H1 (cell line): ENCODE results near the gene MACF1. TPM values are rescaled to one million over a fixed set of nuclear protein-coding genes. Genes with fewer than 3 reads are reported as not detected.

Experiments
- CTCF ChIA-PET: fragments of 300-600 bp; sonication (Branson Sonifier 250); formaldehyde crosslinking; loops from one replicate; lab custom pipeline; 2021; ENCODE audit not compliant: partially characterized antibody; lab: Charles Lee
- POLR2A ChIA-PET: fragments of 300-600 bp; sonication (Branson Sonifier 250); formaldehyde crosslinking; loops from one replicate; lab custom pipeline; 2021; ENCODE audit warnings: inconsistent platforms; ENCODE audit not compliant: partially characterized antibody; lab: Charles Lee
- DNase-seq, 2 experiments: peaks; one replicate each; pipeline versions ENCODE4 v3.0.0 to v3.0.0-alpha.2; 2010 to 2022; ENCODE audit warnings: low spot score in 2 of 2, low read depth in 1 of 2, mixed read lengths in 1 of 2
- FAIRE-seq: peaks from 2 replicates; lab custom pipeline; 2011; peaks lifted over from hg19 to GRCh38; lab: Jason Lieb, UNC
- H2AFZ ChIP-seq: 2 replicates; pipeline ENCODE4 v1.8.1; 2012; ENCODE audit warnings: low read length, inconsistent platforms
- H2AK5ac ChIP-seq: 2 replicates; pipeline ENCODE4 v1.6.1; 2013; ENCODE audit warnings: low read depth, low read length
- H2BK120ac ChIP-seq: replicated peaks from 2 replicates; pipeline ENCODE3; 2013; ENCODE audit warnings: low read depth, low read length, inconsistent platforms
- H2BK12ac ChIP-seq: 2 replicates; pipeline ENCODE4 v1.6.1; 2013; ENCODE audit warnings: low read depth, low read length
- H2BK15ac ChIP-seq: 2 replicates; pipeline ENCODE4 v1.6.1; 2013; ENCODE audit warnings: low read length
- H2BK20ac ChIP-seq: 2 replicates; pipeline ENCODE4 v1.6.1; 2013; ENCODE audit warnings: low read length
- H2BK5ac ChIP-seq: 2 replicates; pipeline ENCODE4 v1.6.1; 2013; ENCODE audit warnings: low read depth, low read length
- H3K14ac ChIP-seq: 2 replicates; pipeline ENCODE4 v1.6.1; 2013; ENCODE audit warnings: inconsistent platforms; ENCODE audit not compliant: insufficient read length
- H3K18ac ChIP-seq: 2 replicates; pipeline ENCODE4 v1.6.1; 2013; ENCODE audit warnings: low read length; ENCODE audit errors: extremely low read depth
- H3K23ac ChIP-seq: 2 replicates; pipeline ENCODE4 v1.6.1; 2013; ENCODE audit warnings: inconsistent platforms; ENCODE audit not compliant: insufficient read length
- H3K23me2 ChIP-seq: 2 replicates; pipeline ENCODE4 v1.6.1; 2013; ENCODE audit warnings: low read depth, low read length
- H3K27ac ChIP-seq: 2 replicates; pipeline ENCODE4 v1.6.1; 2011; ENCODE audit warnings: low read depth, low read length, inconsistent platforms
- H3K27me3 ChIP-seq, 4 experiments: replicated peaks in 1 of 4; 1 replicate in 1 of 4; 2 replicates in 3 of 4; pipeline versions ENCODE4 v1.6.1 to v1.8.1; 2011 to 2013; ENCODE audit warnings: low read length in 3 of 4, mild to moderate bottlenecking in 3 of 4, inconsistent platforms in 2 of 4, mixed read lengths in 2 of 4, moderate library complexity in 1 of 4; ENCODE audit not compliant: control insufficient read depth in 3 of 4, insufficient read depth in 3 of 4; ENCODE audit errors: extremely low read depth in 1 of 4
- H3K36me3 ChIP-seq, 4 experiments: 2 replicates each; pipeline versions ENCODE4 v1.6.1 to v1.8.1; 2011 to 2013; ENCODE audit warnings: mild to moderate bottlenecking in 4 of 4, low read length in 3 of 4, moderate library complexity in 2 of 4, control low read depth in 1 of 4, inconsistent platforms in 1 of 4; ENCODE audit not compliant: insufficient read depth in 4 of 4, control insufficient read depth in 2 of 4
- H3K4ac ChIP-seq: replicated peaks from 2 replicates; pipeline ENCODE3; 2013; ENCODE audit warnings: low read length, low read depth, mixed read lengths, inconsistent platforms; ENCODE audit not compliant: insufficient read length
- H3K4me1 ChIP-seq, 4 experiments: replicated peaks in 1 of 4; 1 replicate in 1 of 4; 2 replicates in 3 of 4; pipeline versions ENCODE4 v1.6.1 to v1.8.1; 2011 to 2013; ENCODE audit warnings: low read length in 3 of 4, inconsistent platforms in 2 of 4, mixed read lengths in 1 of 4; ENCODE audit not compliant: insufficient read depth in 4 of 4, control insufficient read depth in 3 of 4
- H3K4me2 ChIP-seq, 2 experiments: 2 replicates each; pipeline versions ENCODE4 v1.6.1 to v1.8.1; 2011 to 2013; ENCODE audit warnings: low read depth in 2 of 2, low read length in 2 of 2, control low read depth in 1 of 2, inconsistent platforms in 1 of 2, mild to moderate bottlenecking in 1 of 2; ENCODE audit not compliant: insufficient read depth in 1 of 2
- H3K4me3 ChIP-seq, 4 experiments: fragments of 200-600, 300-600 bp in 1 of 4; sonication (generic), shearing (Covaris generic), sonication (Bioruptor Twin) in 1 of 4; 2 replicates each; pipeline versions ENCODE4 v1.5.1 to v1.8.1; 2011 to 2016; ENCODE audit warnings: low read length in 4 of 4, low read depth in 3 of 4, control low read depth in 2 of 4, inconsistent platforms in 2 of 4, mild to moderate bottlenecking in 2 of 4, mixed read lengths in 1 of 4, moderate library complexity in 1 of 4; ENCODE audit not compliant: insufficient read depth in 2 of 4; ENCODE audit errors: extremely low read depth in 1 of 4
- H3K56ac ChIP-seq: replicated peaks from 2 replicates; pipeline ENCODE3; 2013; ENCODE audit warnings: low read depth, mild to moderate bottlenecking, mixed read lengths, low read length, inconsistent platforms; ENCODE audit not compliant: insufficient read length
- H3K79me1 ChIP-seq: 2 replicates; pipeline ENCODE4 v1.6.1; 2013; ENCODE audit warnings: low read depth, low read length, control low read depth
- H3K79me2 ChIP-seq, 2 experiments: 2 replicates each; pipeline versions ENCODE4 v1.6.1 to v1.8.1; 2012 to 2013; ENCODE audit warnings: low read length in 2 of 2, mild to moderate bottlenecking in 2 of 2, inconsistent platforms in 1 of 2; ENCODE audit not compliant: insufficient read depth in 2 of 2, control insufficient read depth in 1 of 2
- H3K9ac ChIP-seq, 4 experiments: replicated peaks in 1 of 4; 1 replicate in 1 of 4; 2 replicates in 3 of 4; pipeline versions ENCODE4 v1.6.1 to v1.8.1; 2011 to 2013; ENCODE audit warnings: low read depth in 3 of 4, low read length in 3 of 4, control low read depth in 2 of 4, mild to moderate bottlenecking in 2 of 4, moderate library complexity in 2 of 4, inconsistent platforms in 1 of 4; ENCODE audit errors: extremely low read depth in 1 of 4
- H3K9me3 ChIP-seq, 2 experiments: 2 replicates each; pipeline versions ENCODE4 v1.6.1 to v1.8.1; 2012 to 2013; ENCODE audit warnings: mild to moderate bottlenecking in 2 of 2, moderate library complexity in 2 of 2, control low read depth in 1 of 2, inconsistent platforms in 1 of 2, low read depth in 1 of 2, low read length in 1 of 2, mixed read lengths in 1 of 2; ENCODE audit not compliant: insufficient read depth in 2 of 2
- H4K20me1 ChIP-seq, 2 experiments: replicated peaks in 1 of 2; 2 replicates each; pipeline versions ENCODE3 to v1.8.1; 2011 to 2013; ENCODE audit warnings: inconsistent platforms in 2 of 2, low read length in 2 of 2, mild to moderate bottlenecking in 1 of 2; ENCODE audit not compliant: insufficient read depth in 2 of 2, control insufficient read depth in 1 of 2
- H4K5ac ChIP-seq: 2 replicates; pipeline ENCODE4 v1.6.1; 2013; ENCODE audit warnings: low read length, low read depth, mixed read lengths, inconsistent platforms; ENCODE audit not compliant: insufficient read length
- H4K8ac ChIP-seq: 2 replicates; pipeline ENCODE4 v1.8.0; 2013; ENCODE audit warnings: mild to moderate bottlenecking, moderate library complexity, low read length, inconsistent platforms; ENCODE audit not compliant: insufficient read depth; ENCODE audit errors: extremely low read depth
- H4K91ac ChIP-seq: replicated peaks from 2 replicates; pipeline ENCODE3; 2013; ENCODE audit warnings: low read length, mixed read lengths, inconsistent platforms; ENCODE audit not compliant: insufficient read length
- BACH1 ChIP-seq: IDR thresholded peaks from 2 replicates; pipeline ENCODE4 v1.6.1; 2012; ENCODE audit warnings: low read length, improper control_type of control experiment
- BRCA1 ChIP-seq: IDR thresholded peaks from 2 replicates; pipeline ENCODE4 v1.6.1; 2012; ENCODE audit warnings: low read depth, low read length, improper control_type of control experiment
- CBX8 ChIP-seq: fragments of 300-800, 300-1000 bp; sonication (generic); IDR thresholded peaks from 2 replicates; pipeline ENCODE4 v1.7.1; 2016; ENCODE audit warnings: low read depth, low read length, borderline replicate concordance
- CEBPB ChIP-seq: IDR thresholded peaks from 2 replicates; pipeline ENCODE4 v1.6.1; 2012; ENCODE audit warnings: low read depth, low read length
- JUND ChIP-seq: IDR thresholded peaks from 2 replicates; pipeline ENCODE4 v1.6.1; 2011; ENCODE audit warnings: mild to moderate bottlenecking, improper control_type of control experiment, low read length
- KDM4A ChIP-seq: IDR thresholded peaks from one replicate; pipeline ENCODE4 v1.7.1; 2012; ENCODE audit warnings: low read depth, mild to moderate bottlenecking, moderate library complexity, low read length, inconsistent platforms; ENCODE audit not compliant: severe bottlenecking
- POLR2A ChIP-seq, 2 experiments: IDR thresholded peaks; 1 replicate in 1 of 2; 2 replicates in 1 of 2; pipeline ENCODE4 v1.6.1; 2011; ENCODE audit warnings: low read depth in 2 of 2, low read length in 2 of 2, mild to moderate bottlenecking in 2 of 2; ENCODE audit errors: control extremely low read depth in 1 of 2
- POLR2AphosphoS5 ChIP-seq: IDR thresholded peaks from 2 replicates; pipeline ENCODE4 v1.6.1; 2011; ENCODE audit warnings: low read depth, low read length
- SIRT6 ChIP-seq: IDR thresholded peaks from one replicate; pipeline ENCODE4 v1.7.1; 2012; ENCODE audit warnings: low read length, inconsistent platforms
- SP1 ChIP-seq: IDR thresholded peaks from 2 replicates; pipeline ENCODE4 v1.6.1; 2011; ENCODE audit warnings: low read depth, low read length
- SP4 ChIP-seq: IDR thresholded peaks from 2 replicates; pipeline ENCODE4 v1.6.1; 2012; ENCODE audit warnings: low read length, inconsistent platforms
- WGBS, 2 experiments: shearing (Covaris generic) in 1 of 2; methylation state at CpG; one replicate each; pipeline versions ENCODE4 v1.1.6 to v1.1.7; 2013 to 2015; ENCODE audit warnings: low lambda C conversion rate in 2 of 2, mixed read lengths in 2 of 2, inconsistent platforms in 1 of 2, low coverage in 1 of 2, missing lambda C conversion rate in 1 of 2; ENCODE audit not compliant: insufficient replicate concordance in 2 of 2, insufficient coverage in 1 of 2, insufficient read length in 1 of 2; ENCODE audit errors: extremely low coverage in 1 of 2, missing lambda C conversion rate in 1 of 2; 5-methylcytosine and 5-hydroxymethylcytosine counted together
- polyA plus RNA-seq, 7 experiments: library from polyadenylated mRNA; depleted of rRNA in 3 of 7; stranded (reverse) in 5 of 7; unstranded in 2 of 7; fragments of >200 nt in 5 of 7; fragments of 200-250 nt in 2 of 7; gene quantifications; 1 replicate in 5 of 7; 2 replicates in 1 of 7; 4 replicates in 1 of 7; pipeline versions ENCODE4 v1.2.1 to v1.2.3, GENCODE V29; 2011 to 2013; ENCODE audit warnings: missing spikeins in 2 of 7, mixed read lengths in 2 of 7
- total RNA-seq: library from RNA; stranded (reverse); fragmentation: NEBNext Ultra II Directional; extraction: Animal tissue kit (Norgen Biotek cat#: 25700); gene quantifications from 2 replicates; pipeline ENCODE4 v1.2.1, GENCODE V29; 2021
- TF ChIP-seq, protein P1 (sequence below): IDR thresholded peaks from 2 replicates; pipeline ENCODE4 v1.6.1; 2011; ENCODE audit warnings: low read depth, mild to moderate bottlenecking, low read length; ENCODE audit not compliant: insufficient read depth
- TF ChIP-seq, protein P2 (sequence below): IDR thresholded peaks from 2 replicates; pipeline ENCODE4 v1.6.1; 2011; ENCODE audit warnings: low read length, improper control_type of control experiment

Gene MACF1
- total and polyA plus RNA-seq, 2 of the 8 experiments (the other 6 are each of a cell fraction or from before 2014, with no cell fraction given): 59.8 to 285 TPM

DNA sequence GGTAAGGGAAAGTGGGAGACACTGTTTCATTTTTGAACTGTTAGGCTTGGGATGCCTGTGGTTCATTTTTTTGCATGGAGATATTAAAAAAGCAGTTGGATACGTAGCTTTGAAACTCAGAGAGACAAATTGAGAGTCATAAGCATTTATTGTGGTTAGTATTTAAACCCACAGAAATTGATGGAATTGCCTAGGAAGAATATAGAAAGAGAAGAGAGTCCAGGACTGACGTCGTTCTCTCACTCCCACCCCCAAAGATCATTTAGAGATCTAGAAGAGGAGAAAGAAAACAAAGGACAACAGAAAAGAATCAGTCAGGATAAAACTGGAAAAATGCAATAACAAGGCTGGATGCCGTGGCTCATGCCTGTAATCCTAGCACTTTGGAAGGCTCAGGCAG lies 213.7 kb downstream of the MACF1 start:
- Histone ChIP-seq H2BK20ac (no peak overlapping the region), H3K79me2 (peaks cover 0 to 63% of the 10 kb centered on the region in 2 experiments; a peak in 3 of 4 replicates), H3K79me1 (peaks cover 4% of the 10 kb centered on the region; the same call in 1 of the 2 replicates), H4K5ac (no peak overlapping the region), H2AK5ac (no peak overlapping the region), H2AFZ (no peak overlapping the region), H2BK5ac (no peak overlapping the region), H3K27me3 (no peaks in the 10 kb centered on the region), H4K8ac (no peak overlapping the region), H3K23ac (no peak overlapping the region), H3K36me3 (peaks cover 4 to 21% (median 14%) of the 10 kb centered on the region in 4 experiments; a peak in 7 of 8 replicates), H2BK15ac (no peak overlapping the region), H4K20me1 (peaks cover 6 to 7% of the 10 kb centered on the region in 2 experiments), H3K4ac (no peak overlapping the region), H3K23me2 (no peaks in the 10 kb centered on the region), H3K18ac (no peak overlapping the region), H3K14ac (no peak overlapping the region), H3K27ac (no peak overlapping the region), H3K9me3 (no peaks in the 10 kb centered on the region), H3K9ac (no peak overlapping the region), H3K56ac (no peak overlapping the region), H2BK120ac (no peak overlapping the region), H2BK12ac (no peak overlapping the region), H3K4me1 (peaks cover 0 to 3% (median 3%) of the 10 kb centered on the region in 4 experiments; a peak in 4 of 7 replicates), H3K4me3 (no peak overlapping the region), H4K91ac (no peak overlapping the region), H3K4me2 (no peak overlapping the region)
- ChIA-PET POLR2A (no interaction called here), CTCF (interaction anchor here (0.9 kb wide), 1 partner anchor 13 kb away, joined by 3 read pairs; no protein-coding TSS in a partner anchor)
- 91% methylated on average over 4 of the region's 4 CpGs; no CpG with 5 or more reads in 1 of the 2 experiments for WGBS, 2 experiments
- FAIRE-seq (no peak), DNase-seq (no peak)
- TF ChIP-seq KDM4A: no peak
- TF ChIP-seq JUND: no peak
- no peak for TF ChIP-seq POLR2AphosphoS5
- TF ChIP-seq CBX8: no peak
- no peak for TF ChIP-seq CEBPB
- TF ChIP-seq BRCA1: no peak
- TF ChIP-seq, protein P1, sequence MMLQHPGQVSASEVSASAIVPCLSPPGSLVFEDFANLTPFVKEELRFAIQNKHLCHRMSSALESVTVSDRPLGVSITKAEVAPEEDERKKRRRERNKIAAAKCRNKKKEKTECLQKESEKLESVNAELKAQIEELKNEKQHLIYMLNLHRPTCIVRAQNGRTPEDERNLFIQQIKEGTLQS: no peak
- TF ChIP-seq POLR2A (IDR thresholded peaks at IDR 0.05; ENCODE audit: control extremely low read depth in 1 of 2, low read depth in 2 of 2, low read length in 2 of 2): no peak
- TF ChIP-seq SP1: no peak
- TF ChIP-seq SIRT6: no peak
- TF ChIP-seq BACH1: no peak
- TF ChIP-seq, protein P2, sequence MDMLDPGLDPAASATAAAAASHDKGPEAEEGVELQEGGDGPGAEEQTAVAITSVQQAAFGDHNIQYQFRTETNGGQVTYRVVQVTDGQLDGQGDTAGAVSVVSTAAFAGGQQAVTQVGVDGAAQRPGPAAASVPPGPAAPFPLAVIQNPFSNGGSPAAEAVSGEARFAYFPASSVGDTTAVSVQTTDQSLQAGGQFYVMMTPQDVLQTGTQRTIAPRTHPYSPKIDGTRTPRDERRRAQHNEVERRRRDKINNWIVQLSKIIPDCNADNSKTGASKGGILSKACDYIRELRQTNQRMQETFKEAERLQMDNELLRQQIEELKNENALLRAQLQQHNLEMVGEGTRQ: no peak
- no peak for TF ChIP-seq SP4
